ENCODE measurements around the gene EPHB4. TPM values are rescaled to one million over a fixed set of nuclear protein-coding genes. Genes with fewer than 3 reads are reported as not detected.

Gene EPHB4
- total RNA-seq, 1 donor from 2014 or later, result 20.3 TPM

DNA sequence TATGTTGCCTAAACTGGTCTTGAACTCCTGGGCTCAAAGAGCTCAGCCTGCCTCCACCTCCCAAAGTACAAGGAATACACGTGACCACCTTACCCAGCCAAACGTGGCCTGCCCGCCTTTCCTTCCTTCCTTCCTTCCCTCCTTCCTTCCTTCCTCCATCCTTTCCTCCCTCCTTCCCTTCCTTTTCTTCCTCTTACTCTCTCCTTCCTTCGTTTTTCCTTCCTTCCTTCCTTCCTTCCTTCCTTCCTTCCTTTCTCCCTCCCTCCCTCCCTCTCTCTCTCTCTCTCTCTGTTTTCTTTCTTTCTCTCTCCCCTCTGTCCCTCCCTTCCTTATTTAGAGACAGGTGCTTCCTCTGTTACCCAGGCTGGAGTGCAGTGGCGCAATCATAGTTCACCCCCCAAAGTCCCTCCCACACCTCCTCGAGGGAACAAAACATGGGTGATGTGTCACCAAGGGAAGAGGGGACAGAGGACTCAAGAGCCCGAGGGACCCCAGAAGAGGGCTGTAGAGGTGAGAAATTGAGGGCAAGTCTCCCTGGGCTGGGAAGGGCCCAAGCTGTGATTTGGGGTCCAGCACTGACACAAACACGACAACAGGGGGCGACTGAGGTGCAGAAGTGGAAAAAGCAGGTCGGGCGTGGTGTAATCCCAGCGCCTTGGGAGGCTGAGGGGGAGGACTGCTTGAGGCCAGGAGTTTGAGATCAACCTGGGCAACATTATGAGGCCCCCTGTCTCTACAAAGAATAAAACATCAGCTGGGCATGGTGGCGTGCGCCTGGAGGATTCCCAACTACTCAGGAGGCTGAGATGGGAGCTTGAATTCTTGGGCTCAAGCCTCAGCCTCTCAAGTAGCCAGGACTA lies 28.1 kb downstream of the EPHB4 start:
- TF ChIP-seq, protein P1, sequence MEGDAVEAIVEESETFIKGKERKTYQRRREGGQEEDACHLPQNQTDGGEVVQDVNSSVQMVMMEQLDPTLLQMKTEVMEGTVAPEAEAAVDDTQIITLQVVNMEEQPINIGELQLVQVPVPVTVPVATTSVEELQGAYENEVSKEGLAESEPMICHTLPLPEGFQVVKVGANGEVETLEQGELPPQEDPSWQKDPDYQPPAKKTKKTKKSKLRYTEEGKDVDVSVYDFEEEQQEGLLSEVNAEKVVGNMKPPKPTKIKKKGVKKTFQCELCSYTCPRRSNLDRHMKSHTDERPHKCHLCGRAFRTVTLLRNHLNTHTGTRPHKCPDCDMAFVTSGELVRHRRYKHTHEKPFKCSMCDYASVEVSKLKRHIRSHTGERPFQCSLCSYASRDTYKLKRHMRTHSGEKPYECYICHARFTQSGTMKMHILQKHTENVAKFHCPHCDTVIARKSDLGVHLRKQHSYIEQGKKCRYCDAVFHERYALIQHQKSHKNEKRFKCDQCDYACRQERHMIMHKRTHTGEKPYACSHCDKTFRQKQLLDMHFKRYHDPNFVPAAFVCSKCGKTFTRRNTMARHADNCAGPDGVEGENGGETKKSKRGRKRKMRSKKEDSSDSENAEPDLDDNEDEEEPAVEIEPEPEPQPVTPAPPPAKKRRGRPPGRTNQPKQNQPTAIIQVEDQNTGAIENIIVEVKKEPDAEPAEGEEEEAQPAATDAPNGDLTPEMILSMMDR (IDR thresholded peaks at IDR 0.05; ENCODE audit: borderline replicate concordance), result peak; percentile 80
- Histone ChIP-seq H3K36me3 (no peaks in the 10 kb centered on the region), H3K4me1 (peaks cover 48% of the 10 kb centered on the region), H3K4me3 (no peak overlapping the region), H3K27me3 (ENCODE audit: low read depth) (peaks cover 46% of the 10 kb centered on the region), H3K9me3 (replicated peaks) (no peaks in the 10 kb centered on the region), H3K27ac (replicated peaks) (peak overlapping the region; percentile 66)
- intact Hi-C loops (cut with micrococcal nuclease), result no loop called here
- DNase-seq, result peak; percentile 52

DNA sequence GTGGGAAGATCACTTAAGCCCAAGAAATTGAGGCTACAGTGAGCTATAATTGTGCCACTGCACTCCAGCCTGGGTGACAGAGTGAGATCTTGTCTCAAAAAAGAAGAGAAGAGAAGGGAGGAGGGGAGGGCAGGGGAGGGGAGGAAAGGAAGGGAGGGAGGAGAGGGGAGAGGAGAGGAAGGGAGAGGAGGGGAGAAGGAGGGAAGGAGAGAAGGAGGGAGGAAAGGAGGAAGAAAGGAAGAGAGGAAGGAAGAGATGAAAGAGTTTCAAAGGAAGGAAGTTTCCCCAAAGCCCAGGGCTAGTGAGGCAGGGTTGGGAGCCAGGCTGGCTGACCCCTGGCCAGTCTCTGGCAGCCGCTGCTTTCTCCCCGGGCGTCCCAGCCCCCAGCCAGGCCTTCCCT lies 32.6 kb downstream of the EPHB4 start:
- TF ChIP-seq, protein P1 (IDR thresholded peaks at IDR 0.05; ENCODE audit: borderline replicate concordance), result no peak
- peaks cover 72% of the 10 kb centered on the region for H3K27me3 ChIP-seq (ENCODE audit: low read depth)
- no peak overlapping the region for H3K27ac ChIP-seq (replicated peaks)
- H3K4me1 ChIP-seq, result peaks cover 3% of the 10 kb centered on the region
- no peaks in the 10 kb centered on the region for H3K9me3 ChIP-seq (replicated peaks)
- H3K4me3 ChIP-seq, result no peak overlapping the region
- intact Hi-C loops (cut with micrococcal nuclease), result no loop called here
- no peak for DNase-seq
- no peaks in the 10 kb centered on the region for H3K36me3 ChIP-seq

DNA sequence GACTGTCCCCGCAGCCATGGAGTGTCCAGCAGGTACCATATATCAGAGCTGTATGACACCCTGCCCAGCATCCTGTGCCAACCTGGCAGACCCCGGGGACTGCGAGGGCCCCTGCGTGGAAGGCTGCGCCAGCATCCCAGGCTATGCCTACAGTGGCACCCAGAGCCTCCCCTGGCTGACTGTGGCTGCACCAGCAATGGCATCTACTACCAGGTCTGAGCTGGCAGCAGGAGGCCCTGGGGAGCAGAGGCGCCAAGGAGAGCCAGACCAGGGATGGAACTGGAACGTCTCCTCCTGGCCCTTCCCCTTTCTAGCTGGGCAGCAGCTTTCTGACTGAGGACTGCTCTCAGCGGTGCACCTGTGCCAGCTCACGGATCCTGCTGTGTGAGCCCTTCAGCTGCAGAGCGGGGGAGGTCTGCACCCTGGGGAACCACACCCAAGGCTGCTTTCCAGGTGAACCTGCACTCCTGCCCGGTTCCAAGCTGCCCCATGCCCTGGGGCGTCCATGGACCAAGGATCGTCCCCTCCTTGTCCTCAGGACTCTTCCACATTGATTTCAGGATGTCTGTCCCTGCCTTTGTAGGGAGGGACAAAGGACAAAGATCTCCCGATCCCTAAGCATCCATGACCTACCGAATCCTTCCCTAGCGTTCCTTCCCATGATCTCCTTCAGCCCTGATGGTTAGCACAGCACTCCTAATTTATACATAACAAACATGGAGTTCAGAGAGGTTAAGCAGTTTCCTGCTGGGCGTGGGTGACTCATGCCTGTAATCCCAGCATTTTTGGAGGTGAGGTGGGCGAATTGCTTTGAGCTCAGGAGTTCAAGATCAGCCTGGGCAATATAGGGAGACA lies 33.3 kb downstream of the EPHB4 start:
- Histone ChIP-seq H3K36me3 (no peaks in the 10 kb centered on the region), H3K27ac (replicated peaks) (no peak overlapping the region), H3K27me3 (ENCODE audit: low read depth) (peaks cover 74% of the 10 kb centered on the region), H3K4me1 (no peaks in the 10 kb centered on the region), H3K4me3 (no peak overlapping the region), H3K9me3 (replicated peaks) (no peaks in the 10 kb centered on the region)
- DNase-seq, result no peak
- TF ChIP-seq, protein P1 (IDR thresholded peaks at IDR 0.05; ENCODE audit: borderline replicate concordance), result no peak
- intact Hi-C loops (cut with micrococcal nuclease), result no loop called here

DNA sequence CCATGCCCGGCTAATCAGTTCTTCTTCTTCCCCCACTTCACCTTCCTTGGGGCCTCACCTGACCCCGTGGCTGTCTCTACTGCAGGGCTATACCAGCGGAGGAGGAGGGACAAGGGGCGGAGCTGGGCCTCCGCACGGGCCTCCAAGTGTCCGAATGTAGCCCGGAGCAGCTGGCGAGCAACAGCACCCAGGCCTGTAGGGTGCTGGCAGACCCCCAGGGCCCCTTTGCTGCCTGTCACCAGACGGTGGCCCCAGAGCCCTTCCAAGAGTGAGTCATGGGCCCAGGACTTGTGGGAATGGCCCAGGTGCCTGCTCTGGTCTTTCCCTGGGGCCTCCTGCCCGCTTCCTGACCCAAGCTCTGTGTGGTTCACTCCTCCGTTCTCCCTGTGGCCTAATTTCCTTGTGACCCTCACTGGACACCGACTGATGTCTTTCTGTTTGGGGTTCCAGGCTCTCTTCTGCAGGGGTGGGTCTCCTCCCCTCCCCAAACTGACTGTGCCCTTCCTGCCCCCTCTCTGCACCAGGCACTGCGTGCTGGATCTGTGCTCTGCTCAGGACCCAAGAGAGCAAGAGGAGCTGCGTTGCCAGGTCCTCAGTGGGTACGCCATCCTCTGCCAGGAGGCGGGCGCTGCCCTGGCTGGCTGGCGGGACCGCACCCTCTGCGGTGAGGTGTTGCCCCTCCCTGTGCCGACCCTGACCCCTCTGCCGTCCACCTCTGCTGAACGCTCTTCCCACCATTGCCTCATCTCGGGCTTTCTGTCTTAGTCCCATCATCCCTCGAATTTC lies 35.2 kb downstream of the EPHB4 start:
- Histone ChIP-seq H3K27me3 (ENCODE audit: low read depth) (peaks cover 92% of the 10 kb centered on the region), H3K9me3 (replicated peaks) (no peaks in the 10 kb centered on the region), H3K36me3 (no peaks in the 10 kb centered on the region), H3K27ac (replicated peaks) (no peak overlapping the region), H3K4me3 (no peak overlapping the region), H3K4me1 (no peaks in the 10 kb centered on the region)
- DNase-seq, result no peak
- TF ChIP-seq, protein P1 (IDR thresholded peaks at IDR 0.05; ENCODE audit: borderline replicate concordance), result no peak
- intact Hi-C loops (cut with micrococcal nuclease), result no loop called here

DNA sequence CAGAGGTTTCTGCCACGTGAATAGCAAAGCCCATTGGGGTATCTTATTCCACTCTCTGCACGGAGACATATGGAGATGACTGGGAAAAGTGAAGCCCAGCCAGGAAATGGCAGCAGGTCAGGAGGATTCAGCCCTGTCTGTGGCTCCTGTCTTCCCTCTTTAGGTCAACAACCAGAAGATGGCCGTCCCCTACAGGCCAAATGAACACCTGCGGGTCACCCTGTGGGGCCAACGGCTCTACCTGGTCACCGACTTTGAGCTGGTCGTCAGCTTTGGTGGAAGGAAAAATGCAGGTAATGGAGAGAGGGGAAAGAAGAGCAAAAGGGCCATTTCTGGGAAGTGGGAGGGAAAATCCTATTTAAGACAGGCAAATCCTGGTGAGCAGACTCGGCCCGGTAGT lies 38.3 kb downstream of the EPHB4 start:
- no peak for DNase-seq
- H3K4me1 ChIP-seq, result no peaks in the 10 kb centered on the region
- peaks cover 94% of the 10 kb centered on the region for H3K27me3 ChIP-seq (ENCODE audit: low read depth)

More for the DNA sequence above, 38.3 kb downstream of the EPHB4 start:
- Histone ChIP-seq H3K27ac (replicated peaks) (no peak overlapping the region), H3K36me3 (no peaks in the 10 kb centered on the region), H3K4me3 (no peak overlapping the region), H3K9me3 (replicated peaks) (peaks cover 8% of the 10 kb centered on the region)
- TF ChIP-seq, protein P1 (IDR thresholded peaks at IDR 0.05; ENCODE audit: borderline replicate concordance), result no peak
- intact Hi-C loops (cut with micrococcal nuclease), result no loop called here
